ENCODE data around the gene PTPN6. TPM values are rescaled to one million over a fixed set of nuclear protein-coding genes. Genes with fewer than 3 reads are reported as not detected.
A peak's percentile ranks its signal among the peaks of the same experiment; 100 is the strongest.

PTPN6 gene
- total RNA-seq, 1 experiment from 2014 or later: not detected

DNA sequence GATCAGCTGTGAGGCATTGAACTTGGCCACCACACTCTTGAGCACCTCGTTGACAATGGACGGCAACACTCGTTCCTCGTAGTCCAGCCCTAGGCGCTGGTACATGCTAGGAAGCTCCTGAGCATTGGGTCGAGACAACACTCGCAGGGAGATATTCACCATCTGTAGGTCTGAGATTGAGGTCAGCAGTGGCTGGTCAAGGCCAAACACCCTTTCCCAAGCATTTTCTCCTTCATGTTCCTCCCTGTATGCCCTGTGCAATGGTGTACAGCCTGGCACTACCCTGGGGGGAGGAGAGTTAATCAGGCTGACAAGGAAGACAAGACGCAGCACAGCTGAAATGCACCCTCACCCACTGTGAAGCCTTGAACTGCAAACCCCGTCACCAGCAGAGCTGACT is 17.3 kb downstream of the PTPN6 start:
- Histone ChIP-seq H3K27ac (no peak overlapping the region), H3K4me3 (no peak overlapping the region)

DNA sequence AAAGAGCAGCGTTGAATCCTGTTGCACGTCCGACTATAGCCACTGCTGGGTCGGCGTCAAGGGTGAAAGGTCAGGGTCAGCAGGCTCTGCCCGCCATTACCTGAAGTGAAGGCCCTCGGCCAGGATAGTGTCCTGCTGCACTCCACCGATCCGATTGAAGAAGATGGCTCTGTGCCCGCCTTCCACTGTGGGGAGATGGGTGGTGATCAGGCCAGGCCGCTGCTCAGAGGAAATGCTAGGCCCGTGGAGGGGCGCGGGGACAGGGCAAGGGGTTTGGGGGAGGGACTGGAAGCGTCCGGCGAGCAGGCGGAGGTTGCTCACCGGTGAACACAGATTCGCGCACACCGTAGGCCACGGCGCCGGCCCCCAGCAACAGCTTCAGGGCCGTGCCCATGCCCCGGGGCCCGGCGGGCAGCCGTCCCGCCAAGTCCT is 19.0 kb downstream of the PTPN6 start:
- no peaks in the 10 kb centered on the region for H3K27me3 ChIP-seq (replicated peaks)
- H3K27ac ChIP-seq: peak overlapping the region; percentile 91
- H3K36me3 ChIP-seq: peaks cover 88% of the 10 kb centered on the region
- DNase-seq (ENCODE audit: low read depth in 1 of 2, low spot score in 2 of 2): peak in 1 of 2 experiments; percentile 28
- peak overlapping the region; percentile 72 for H3K4me3 ChIP-seq
- peaks cover 20% of the 10 kb centered on the region for H3K4me1 ChIP-seq (replicated peaks)
- no peaks in the 10 kb centered on the region for H3K9me3 ChIP-seq (replicated peaks)

More for the DNA sequence above, 17.3 kb downstream of the PTPN6 start:
- Histone ChIP-seq H3K36me3 (peaks cover 86% of the 10 kb centered on the region), H3K9me3 (replicated peaks) (no peaks in the 10 kb centered on the region), H3K4me1 (replicated peaks) (peaks cover 20% of the 10 kb centered on the region), H3K27me3 (replicated peaks) (no peaks in the 10 kb centered on the region)
- DNase-seq (ENCODE audit: low read depth in 1 of 2, low spot score in 2 of 2): no peak

DNA sequence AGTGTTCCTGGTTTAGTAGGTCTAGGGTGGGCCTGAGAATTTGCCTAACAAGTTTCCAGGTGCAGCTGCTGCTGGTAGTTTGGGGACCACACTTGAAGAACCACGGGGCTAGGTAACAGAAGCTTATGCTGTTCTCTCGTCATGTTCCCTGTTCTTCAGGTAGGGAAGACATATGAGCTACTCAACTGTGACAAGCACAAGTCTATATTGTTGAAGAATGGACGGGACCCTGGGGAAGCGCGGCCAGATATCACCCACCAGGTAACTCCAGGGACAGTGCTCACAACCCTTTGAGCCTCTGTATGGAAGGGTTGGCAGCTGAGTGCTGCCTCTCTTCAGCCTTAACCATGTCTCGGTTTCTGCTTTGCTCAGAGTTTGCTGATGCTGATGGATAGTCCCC is 23.0 kb downstream of the PTPN6 start:
- no peak for DNase-seq (ENCODE audit: low read depth in 1 of 2, low spot score in 2 of 2)
- Histone ChIP-seq H3K36me3 (peaks cover 87% of the 10 kb centered on the region), H3K4me3 (no peak overlapping the region), H3K4me1 (replicated peaks) (peaks cover 9% of the 10 kb centered on the region), H3K27ac (no peak overlapping the region), H3K9me3 (replicated peaks) (no peaks in the 10 kb centered on the region), H3K27me3 (replicated peaks) (no peaks in the 10 kb centered on the region)

DNA sequence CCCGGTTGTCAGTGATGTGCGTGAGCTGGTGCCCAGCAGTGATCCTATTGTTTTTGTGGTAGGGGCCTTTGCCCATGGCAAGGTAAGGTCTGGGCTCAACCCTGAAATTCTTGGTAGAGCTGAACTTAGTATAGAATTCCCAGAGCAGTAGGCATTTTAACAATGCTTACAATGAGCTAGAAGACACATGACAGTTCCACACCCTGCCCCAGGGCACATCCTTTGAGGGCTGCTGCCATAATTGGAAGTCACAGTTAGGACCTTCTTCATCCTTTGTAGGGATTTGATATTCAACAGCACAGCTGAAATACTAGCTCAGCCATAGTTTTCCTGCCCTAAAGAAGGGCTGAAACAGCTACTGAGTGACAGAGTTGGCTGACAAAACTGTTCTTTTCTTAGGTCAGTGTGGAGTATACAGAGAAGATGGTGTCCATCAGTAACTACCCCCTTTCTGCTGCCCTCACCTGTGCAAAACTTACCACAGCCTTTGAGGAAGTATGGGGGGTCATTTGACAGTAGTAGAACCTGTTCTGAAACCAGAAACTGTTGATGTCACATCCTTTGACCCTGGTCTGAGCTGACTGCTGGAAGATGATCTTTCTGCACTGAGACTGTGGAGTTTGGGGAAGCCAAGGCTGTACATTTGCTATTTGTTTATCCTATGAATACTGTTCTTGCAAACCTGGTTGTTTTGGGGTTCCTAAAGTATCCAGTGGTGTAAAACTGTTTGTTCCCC is 24.3 kb downstream of the PTPN6 start:
- Histone ChIP-seq H3K27ac (no peak overlapping the region), H3K4me1 (replicated peaks) (peaks cover 5% of the 10 kb centered on the region; the same call in 1 of the 2 replicates), H3K9me3 (replicated peaks) (no peaks in the 10 kb centered on the region), H3K36me3 (peaks cover 85% of the 10 kb centered on the region), H3K4me3 (no peak overlapping the region), H3K27me3 (replicated peaks) (no peaks in the 10 kb centered on the region)
- DNase-seq (ENCODE audit: low read depth in 1 of 2, low spot score in 2 of 2): no peak

DNA sequence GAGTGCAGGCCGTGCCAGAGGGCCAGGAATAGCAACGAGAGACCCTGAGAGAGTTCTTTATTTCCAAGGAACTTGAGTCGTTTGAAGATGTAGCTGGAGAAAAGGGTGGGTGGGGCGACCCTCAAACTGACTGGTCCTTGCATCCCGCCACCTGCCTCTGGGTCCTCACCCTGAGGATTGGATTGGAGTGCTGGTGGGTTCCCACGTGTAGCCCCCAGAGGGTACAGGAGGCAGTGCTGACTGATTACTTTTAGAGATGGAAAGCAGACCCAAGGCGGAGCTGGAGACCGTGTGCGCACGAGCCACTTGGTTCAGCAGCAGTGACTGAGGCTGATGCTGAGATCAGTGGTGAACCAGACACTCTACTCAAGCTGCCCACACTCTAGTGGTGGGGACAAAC is 26.5 kb downstream of the PTPN6 start:
- Histone ChIP-seq H3K27ac (no peak overlapping the region), H3K4me3 (no peak overlapping the region), H3K9me3 (replicated peaks) (no peaks in the 10 kb centered on the region), H3K4me1 (replicated peaks) (no peaks in the 10 kb centered on the region), H3K27me3 (replicated peaks) (no peaks in the 10 kb centered on the region), H3K36me3 (peaks cover 91% of the 10 kb centered on the region)
- DNase-seq (ENCODE audit: low read depth in 1 of 2, low spot score in 2 of 2): no peak

DNA sequence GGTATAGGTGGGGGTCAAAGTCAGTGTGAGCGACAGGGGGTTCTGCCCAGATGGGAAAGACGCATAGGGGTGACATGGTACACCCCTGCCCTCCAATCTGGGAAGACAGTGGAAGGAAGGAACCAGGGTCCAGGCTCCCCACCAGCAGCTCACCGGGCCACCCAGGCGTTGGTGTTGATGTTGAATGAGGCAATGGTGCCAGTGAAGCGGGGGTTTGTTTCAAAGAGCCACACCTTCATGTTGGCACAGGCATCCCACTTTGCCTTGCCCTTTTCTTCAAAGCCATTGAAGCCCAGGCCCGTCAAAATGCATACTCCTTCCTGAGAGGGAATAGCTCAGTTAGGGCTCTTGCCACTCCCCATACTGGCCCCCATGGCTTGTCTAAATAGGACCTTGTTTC is 27.0 kb downstream of the PTPN6 start:
- DNase-seq (ENCODE audit: low read depth in 1 of 2, low spot score in 2 of 2): no peak
- Histone ChIP-seq H3K4me3 (no peak overlapping the region), H3K4me1 (replicated peaks) (no peaks in the 10 kb centered on the region), H3K27ac (no peak overlapping the region), H3K27me3 (replicated peaks) (no peaks in the 10 kb centered on the region), H3K9me3 (replicated peaks) (no peaks in the 10 kb centered on the region), H3K36me3 (peaks cover 92% of the 10 kb centered on the region)

DNA sequence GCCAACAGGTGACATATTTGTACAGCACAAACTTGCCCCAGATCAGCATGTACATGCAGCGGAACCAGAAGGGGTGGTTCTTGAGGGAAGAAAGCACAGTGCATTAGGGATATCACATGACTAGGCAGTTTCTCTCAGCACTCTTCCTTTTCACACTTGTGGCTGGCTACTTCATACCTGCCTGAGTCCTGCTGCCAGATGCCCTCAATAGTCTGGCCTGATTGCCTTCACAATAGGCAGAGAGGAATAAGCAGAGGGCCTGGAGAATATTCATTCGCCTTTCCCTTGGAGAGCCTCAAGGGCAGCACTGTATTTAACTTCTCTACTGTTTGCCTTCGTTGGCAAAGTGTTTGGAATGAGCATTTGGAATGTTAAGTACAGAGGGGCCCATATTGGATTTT is 27.5 kb downstream of the PTPN6 start:
- Histone ChIP-seq H3K36me3 (peaks cover 89% of the 10 kb centered on the region), H3K4me1 (replicated peaks) (no peaks in the 10 kb centered on the region), H3K4me3 (no peak overlapping the region), H3K9me3 (replicated peaks) (no peaks in the 10 kb centered on the region), H3K27ac (no peak overlapping the region), H3K27me3 (replicated peaks) (no peaks in the 10 kb centered on the region)
- no peak for DNase-seq (ENCODE audit: low read depth in 1 of 2, low spot score in 2 of 2)

DNA sequence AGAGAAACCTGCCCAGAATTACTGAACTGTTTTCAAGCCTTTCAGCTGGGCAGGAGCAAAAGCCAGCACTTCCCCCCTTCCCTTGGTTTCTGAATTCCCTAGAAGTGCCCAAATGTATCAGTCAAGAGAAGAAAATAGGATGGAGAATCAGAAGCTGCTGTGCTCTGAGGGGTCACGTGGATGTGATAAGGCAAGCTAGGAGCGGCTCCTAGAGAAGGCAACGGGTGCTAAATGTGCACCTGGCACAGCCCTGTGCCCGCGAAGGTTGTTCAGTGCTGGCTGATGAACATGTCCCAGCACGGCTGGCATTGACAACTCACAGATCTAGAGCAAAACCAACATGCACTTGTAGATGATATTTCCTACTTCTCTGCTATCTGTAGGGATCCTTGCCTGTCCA is 27.9 kb downstream of the PTPN6 start:
- Histone ChIP-seq H3K27ac (no peak overlapping the region), H3K27me3 (replicated peaks) (no peaks in the 10 kb centered on the region), H3K4me3 (no peak overlapping the region), H3K9me3 (replicated peaks) (no peaks in the 10 kb centered on the region), H3K4me1 (replicated peaks) (no peaks in the 10 kb centered on the region), H3K36me3 (peaks cover 84% of the 10 kb centered on the region)
- DNase-seq (ENCODE audit: low read depth in 1 of 2, low spot score in 2 of 2): no peak

DNA sequence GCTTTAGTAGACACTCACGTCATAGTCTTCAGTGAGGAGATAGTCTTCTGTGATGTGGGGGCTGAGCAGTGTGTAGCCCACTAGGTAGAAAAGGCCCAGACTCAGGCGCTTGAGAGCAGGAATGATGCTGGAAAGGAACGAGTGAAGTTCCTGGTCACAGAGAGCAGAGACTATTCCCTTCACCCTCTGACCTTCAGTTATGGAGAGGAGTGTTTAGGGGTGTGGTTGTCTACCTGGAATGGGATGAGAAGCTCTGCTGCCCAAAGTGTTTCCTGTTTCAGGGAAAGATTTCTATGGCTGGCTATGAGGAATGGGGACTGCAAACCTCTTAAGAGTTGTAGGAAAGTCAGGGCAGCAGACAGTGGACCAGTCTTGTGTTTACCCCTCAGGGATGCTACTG is 28.3 kb downstream of the PTPN6 start:
- Histone ChIP-seq H3K27ac (no peak overlapping the region), H3K36me3 (peaks cover 84% of the 10 kb centered on the region), H3K27me3 (replicated peaks) (no peaks in the 10 kb centered on the region), H3K4me1 (replicated peaks) (no peaks in the 10 kb centered on the region), H3K9me3 (replicated peaks) (no peaks in the 10 kb centered on the region), H3K4me3 (no peak overlapping the region)
- DNase-seq (ENCODE audit: low read depth in 1 of 2, low spot score in 2 of 2): no peak

DNA sequence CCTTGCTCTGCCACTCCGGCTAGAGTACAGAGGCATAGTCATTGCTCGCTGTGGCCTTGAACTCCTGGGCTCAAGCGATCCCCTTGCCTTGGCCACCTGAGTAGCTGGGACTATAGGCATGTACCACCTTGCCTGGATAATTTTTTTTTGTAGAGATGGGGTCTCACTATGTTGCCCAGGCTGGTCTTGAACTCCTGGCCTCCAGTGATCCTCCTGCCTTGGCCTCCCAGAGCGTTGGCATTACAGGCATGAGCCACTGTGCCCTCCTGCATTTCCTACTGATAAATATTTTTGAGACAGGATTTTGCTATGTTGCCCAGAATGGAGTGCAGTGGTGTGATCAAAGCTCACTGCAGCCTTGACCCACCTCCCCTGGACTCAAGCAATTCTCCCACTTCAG is 28.9 kb downstream of the PTPN6 start:
- Histone ChIP-seq H3K4me3 (no peak overlapping the region), H3K9me3 (replicated peaks) (no peaks in the 10 kb centered on the region), H3K4me1 (replicated peaks) (no peaks in the 10 kb centered on the region), H3K36me3 (peaks cover 81% of the 10 kb centered on the region), H3K27me3 (replicated peaks) (no peaks in the 10 kb centered on the region), H3K27ac (no peak overlapping the region)
- no peak for DNase-seq (ENCODE audit: low read depth in 1 of 2, low spot score in 2 of 2)

DNA sequence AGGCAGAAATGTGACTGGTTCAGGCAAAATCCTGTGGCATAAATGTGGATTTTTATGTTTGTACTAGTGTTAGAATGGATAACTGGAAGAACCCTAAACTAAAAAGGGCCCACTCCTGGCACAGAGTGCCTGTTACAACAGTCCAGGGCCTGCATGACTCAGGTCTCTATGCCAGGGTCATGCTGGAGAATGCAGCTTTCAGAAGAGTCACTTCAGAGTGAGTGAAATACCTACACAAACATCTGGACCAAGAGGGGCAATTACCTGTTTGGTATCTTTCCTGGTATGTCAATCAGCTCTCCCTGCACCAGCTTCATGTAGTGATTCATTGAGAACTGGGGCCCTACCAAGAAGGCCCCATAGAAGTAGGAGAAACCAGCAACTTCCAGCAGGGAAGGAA is 29.6 kb downstream of the PTPN6 start:
- no peak overlapping the region for H3K27ac ChIP-seq
- H3K27me3 ChIP-seq (replicated peaks): no peaks in the 10 kb centered on the region
- H3K4me3 ChIP-seq: no peak overlapping the region
- DNase-seq (ENCODE audit: low read depth in 1 of 2, low spot score in 2 of 2): no peak
- H3K9me3 ChIP-seq (replicated peaks): no peaks in the 10 kb centered on the region
- H3K4me1 ChIP-seq (replicated peaks): no peaks in the 10 kb centered on the region
- H3K36me3 ChIP-seq: peaks cover 75% of the 10 kb centered on the region

DNA sequence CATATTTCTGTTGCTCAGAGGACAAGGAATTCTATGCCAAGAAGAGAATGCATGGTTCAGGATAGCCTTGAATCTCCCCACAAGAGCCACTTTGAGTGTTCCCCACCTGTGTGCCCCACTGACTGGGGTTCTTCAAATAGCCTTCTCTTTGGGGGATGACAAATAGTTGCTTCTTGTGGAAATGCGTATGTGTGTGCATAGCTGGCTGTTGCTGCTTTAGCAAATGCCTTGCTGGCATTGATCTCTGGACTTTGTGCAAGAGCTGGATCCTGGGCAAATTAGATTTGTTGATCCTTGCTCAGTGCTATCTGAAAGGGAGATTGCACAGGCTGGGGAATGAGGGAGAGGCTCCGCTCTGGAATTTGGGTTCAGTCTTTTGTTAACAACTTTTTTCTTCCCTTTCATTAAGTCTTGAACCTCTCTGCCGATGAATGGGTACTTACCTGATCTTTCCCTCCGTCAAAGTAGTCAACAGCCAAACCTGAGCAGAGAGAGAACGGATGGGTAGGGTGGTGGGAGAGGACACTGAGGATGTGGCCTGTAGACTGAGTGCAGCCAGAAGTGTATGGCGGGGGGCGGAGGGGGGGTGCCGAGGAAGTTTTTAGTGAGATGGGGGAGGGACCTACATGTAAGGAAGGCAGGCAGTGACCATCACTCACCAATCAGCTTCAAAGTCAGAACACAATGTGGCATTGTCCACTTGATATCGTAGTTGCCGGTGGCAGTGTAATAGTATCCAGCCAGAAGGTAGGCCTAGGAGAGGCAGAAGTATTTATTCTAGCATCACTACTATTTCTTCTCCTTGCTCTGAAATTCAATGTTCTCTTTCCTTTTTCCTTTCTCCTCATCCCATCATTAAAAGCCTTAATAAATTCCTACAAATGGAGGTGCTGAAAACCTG is 30.2 kb downstream of the PTPN6 start:
- no peaks in the 10 kb centered on the region for H3K4me1 ChIP-seq (replicated peaks)
- H3K36me3 ChIP-seq: peaks cover 68% of the 10 kb centered on the region
- H3K27me3 ChIP-seq (replicated peaks): no peaks in the 10 kb centered on the region
- DNase-seq (ENCODE audit: low read depth in 1 of 2, low spot score in 2 of 2): no peak
- H3K4me3 ChIP-seq: no peak overlapping the region
- H3K9me3 ChIP-seq (replicated peaks): no peaks in the 10 kb centered on the region
- H3K27ac ChIP-seq: no peak overlapping the region

DNA sequence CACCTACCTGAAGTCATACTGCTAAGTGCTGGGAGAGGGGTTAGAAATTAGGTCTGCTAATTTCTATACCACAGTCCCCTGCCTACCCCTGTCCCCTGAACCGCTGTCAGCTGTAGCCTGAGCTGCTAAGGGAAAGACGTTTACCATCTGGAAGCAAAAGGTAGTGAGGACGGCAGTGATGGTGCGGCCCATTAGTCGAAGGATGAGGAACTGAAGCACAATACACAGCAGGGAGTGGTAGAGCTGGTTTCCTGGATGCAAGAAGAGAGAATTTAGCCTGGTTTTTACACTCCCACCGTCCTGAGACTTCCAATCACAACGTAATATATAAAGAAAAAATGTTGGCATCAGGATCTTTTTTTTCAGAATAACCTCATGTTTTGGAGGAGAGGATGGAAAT is 31.4 kb downstream of the PTPN6 start:
- Histone ChIP-seq H3K36me3 (peaks cover 62% of the 10 kb centered on the region), H3K4me1 (replicated peaks) (no peaks in the 10 kb centered on the region), H3K27me3 (replicated peaks) (no peaks in the 10 kb centered on the region), H3K4me3 (no peak overlapping the region), H3K9me3 (replicated peaks) (no peaks in the 10 kb centered on the region), H3K27ac (no peak overlapping the region)
- DNase-seq (ENCODE audit: low read depth in 1 of 2, low spot score in 2 of 2): no peak

DNA sequence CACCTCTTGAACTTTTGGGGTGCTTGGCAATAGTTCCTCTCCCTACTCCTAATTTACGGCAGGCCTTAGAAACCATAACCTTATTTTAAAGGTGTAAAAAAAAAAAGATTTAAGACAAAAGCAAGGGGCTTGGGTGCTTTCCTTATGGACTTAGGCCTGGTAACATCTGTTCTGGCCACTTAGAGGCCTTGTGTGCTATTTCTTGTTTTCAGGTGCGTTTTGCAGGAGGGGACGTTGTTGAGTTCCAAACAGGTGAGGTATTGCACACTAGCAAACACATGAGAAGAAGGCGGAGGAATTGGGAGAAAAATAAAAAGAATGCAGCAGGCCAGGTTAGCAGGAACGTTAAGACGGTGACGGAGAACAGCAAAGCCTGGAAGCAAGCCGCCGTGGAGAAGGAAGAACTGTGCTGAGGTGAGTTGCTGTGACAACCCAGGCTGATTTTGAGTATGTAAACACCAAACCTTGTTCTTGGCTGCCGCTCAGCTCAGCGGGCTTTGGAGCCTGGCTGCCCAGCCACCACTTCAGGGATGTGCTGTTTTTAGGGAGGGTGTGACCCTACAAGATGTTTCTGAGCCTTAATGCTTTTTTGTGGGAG is 36.9 kb downstream of the PTPN6 start:
- Histone ChIP-seq H3K4me3 (no peak overlapping the region), H3K4me1 (replicated peaks) (no peaks in the 10 kb centered on the region), H3K27ac (no peak overlapping the region), H3K36me3 (peaks cover 30% of the 10 kb centered on the region), H3K27me3 (replicated peaks) (no peaks in the 10 kb centered on the region), H3K9me3 (replicated peaks) (no peaks in the 10 kb centered on the region)
- DNase-seq (ENCODE audit: low read depth in 1 of 2, low spot score in 2 of 2): no peak
